HG02943 (cell line): ENCODE measurements around the gene SEMA4D.
A peak's percentile ranks its signal among the peaks of the same experiment; 100 is the strongest.

ENCODE experiments used
- ATAC-seq: cut with Tn5 transposase; IDR thresholded peaks from one replicate; pipeline ENCODE4 v1.9.1; 2021; ENCODE audit warnings: mild to moderate bottlenecking, low read depth, moderate library complexity; ENCODE audit not compliant: unreplicated experiment

The SEMA4D gene

DNA sequence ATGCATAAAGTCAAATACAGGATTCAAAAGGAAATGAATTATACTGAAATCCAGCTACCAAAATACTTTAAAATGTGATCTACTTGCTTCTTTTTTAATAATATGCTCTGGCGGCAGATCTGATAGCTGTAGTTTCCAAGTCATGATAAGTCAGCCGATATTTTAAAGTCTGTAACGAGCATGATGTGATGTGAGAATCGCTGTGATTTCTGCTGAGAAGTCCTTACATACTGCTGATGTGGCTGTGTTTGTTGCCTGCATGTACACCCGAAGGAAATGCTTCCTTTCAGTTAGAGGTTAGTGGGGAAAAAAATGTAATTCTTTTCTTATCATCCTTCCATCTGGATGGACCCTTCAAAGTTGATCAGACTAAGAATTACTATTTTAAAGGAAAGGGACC lies 4.8 kb upstream of the SEMA4D start:
- ATAC-seq = no peak

DNA sequence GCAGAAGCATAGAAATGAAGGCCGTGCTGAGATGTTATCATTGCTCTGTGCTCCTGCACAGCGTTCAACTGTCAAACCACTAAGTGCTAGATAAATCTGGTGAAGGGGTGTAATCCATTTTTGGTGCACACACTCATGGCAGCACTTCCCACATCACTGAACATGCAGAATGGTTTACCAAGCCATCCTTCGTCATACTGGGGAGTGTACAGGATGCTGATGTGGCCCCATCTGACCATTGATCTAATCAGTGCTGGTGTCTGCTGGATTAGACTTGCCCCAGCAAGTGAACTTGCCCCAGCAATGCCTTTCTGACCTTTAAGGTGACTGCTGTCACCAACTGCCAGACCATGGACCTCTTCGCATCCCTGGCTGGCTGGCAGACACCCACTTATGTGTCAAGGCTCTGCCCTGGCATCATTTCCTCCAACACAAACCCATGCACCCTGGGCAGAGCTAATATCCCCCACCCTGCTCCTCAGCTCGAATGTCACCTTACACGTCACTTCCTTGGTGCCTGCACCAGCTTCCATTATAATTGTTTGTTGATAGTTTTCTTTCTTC lies 4.2 kb upstream of the SEMA4D start:
- no peak for ATAC-seq

DNA sequence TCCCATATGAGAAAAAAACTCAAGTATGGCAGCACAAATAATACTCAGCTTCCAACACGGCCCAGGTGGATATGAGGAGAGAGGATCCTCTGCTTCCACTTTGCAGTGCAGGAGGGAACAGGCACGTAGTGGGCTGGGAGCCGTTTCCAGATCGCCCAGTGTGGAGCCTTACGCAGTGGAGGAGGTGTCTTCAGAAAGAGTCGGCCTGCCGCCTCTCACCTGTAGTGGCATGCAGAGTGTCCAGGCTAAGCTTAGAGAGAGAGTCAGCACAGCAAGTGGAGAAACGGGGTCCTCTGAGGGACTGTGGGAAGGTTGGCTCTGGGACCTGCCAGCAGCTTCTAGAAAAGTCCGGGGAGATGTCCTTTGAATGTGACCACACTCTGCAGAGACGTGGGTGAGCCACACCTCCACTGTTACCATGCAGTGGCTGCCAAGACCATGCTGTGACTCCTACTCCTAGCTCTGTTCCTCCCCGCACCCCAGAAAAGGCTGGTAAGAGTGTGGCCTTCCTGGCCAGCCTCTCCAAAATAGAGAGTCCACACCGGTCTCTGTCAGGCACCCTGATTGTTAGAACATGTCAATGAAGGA lies 3.5 kb upstream of the SEMA4D start:
- ATAC-seq = no peak

DNA sequence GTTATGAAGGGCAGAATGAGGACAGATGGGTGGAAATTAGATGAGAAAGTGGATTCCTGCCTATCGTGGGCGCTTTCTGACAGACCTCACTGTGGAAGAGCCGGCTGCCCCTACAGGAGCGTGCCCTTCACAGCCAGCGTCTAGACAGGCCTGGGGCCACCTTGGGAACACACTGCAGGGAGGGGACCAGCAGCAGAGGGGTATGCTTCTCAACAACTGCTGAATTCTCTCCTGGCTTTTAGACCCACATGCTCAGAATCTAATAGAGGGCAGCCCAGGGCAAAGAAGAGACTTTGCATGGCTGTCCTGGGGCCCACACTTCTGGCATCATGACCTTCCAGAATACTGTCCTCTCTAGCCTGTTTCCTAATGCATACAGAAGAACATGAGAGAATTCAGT lies 2.1 kb upstream of the SEMA4D start:
- ATAC-seq = no peak

DNA sequence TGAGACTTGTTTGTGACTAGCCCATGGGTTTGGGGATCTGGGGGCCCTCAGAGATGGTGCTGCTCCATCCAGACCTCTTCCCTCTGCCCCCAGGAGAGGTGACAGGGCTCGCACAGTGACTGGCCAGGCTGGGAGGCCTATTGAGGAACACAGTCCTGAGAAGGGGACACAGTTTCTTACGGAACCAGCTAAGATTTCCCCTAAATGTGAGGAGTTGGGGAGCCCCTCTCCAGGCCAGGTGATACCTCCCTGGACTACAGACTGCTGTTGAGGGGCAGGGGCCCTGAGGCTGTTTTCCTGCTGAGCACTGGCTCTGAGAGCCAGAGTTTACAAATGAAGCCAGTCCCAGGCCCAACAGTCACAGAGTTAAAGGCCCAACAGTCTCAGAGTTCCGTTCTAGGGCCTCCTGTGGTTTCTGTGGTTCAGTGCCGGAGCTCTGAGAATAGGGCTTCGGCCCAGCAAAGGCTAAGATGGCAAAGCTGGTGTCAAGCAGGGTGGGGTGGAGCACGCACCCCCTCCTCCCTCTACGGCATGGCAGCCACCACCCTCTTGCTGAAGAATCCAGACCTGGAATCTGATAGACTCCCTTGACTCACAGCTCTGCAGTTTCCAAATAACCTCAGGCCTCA lies 1.1 kb upstream of the SEMA4D start:
- peak; percentile 39 for ATAC-seq

DNA sequence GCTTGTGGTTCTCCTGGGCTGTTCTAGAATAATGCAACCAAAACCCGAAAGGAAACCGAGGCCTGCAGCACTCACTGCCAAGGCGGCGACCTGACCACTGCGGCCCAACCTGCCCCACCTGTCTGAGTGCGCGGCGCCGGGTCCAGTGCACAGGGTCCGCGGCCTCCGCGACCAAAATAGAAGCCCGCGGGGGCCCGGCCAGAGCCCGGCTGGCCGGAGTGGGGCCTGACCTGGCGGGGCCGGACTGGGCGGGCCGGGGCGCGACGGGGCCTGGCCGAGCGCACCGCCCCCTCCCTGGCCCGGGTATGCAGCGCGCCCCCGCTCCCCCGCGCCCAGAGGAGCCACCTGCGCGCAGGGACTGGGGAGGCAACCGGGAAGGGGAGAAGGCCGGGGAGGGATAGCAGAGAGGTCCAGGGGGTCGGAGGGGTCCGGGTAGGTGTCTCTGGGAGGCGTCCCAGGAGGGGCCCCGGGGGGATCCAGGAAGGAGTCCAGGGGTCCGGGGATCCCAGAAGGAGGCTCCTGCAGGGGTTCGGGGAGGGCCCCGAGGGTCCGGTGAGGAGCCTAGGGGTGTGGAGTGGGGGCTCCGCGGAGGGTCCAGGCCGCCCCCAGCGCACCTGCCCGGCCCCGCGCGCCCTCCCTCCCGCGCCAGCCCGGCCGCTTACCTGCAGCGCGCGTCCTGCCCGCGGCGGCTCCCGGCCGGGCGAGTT lies 503 bp downstream of the SEMA4D start:
- ATAC-seq = no peak

DNA sequence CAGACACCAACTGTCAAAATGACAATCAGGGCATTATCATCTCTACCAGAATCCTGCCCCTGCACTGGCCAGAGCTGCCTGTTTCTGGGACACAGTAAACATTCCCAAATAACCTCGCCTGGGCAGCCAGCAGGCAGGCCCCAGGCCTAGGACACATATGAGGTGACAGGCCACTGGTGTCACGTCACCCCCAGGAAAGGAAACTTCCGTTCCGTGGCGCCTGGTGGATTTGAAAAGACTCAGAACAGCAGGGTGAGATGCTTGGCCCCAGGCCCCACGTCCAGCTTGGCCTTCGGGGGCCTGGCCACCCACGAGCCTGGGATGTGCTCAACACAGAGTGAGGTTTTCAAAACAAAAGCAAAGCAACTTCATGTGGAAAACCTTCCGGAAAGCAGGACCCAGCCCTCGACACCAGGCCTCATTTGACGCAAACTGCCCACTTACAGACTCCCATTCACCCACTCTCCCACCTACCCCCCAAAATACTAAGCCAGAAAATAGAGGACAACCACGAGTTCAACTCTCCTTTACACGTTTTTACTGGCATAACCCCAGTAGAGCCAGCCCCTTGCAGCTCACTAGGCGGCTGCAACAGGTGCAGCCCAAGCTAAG lies 1.2 kb downstream of the SEMA4D start:
- no peak for ATAC-seq

DNA sequence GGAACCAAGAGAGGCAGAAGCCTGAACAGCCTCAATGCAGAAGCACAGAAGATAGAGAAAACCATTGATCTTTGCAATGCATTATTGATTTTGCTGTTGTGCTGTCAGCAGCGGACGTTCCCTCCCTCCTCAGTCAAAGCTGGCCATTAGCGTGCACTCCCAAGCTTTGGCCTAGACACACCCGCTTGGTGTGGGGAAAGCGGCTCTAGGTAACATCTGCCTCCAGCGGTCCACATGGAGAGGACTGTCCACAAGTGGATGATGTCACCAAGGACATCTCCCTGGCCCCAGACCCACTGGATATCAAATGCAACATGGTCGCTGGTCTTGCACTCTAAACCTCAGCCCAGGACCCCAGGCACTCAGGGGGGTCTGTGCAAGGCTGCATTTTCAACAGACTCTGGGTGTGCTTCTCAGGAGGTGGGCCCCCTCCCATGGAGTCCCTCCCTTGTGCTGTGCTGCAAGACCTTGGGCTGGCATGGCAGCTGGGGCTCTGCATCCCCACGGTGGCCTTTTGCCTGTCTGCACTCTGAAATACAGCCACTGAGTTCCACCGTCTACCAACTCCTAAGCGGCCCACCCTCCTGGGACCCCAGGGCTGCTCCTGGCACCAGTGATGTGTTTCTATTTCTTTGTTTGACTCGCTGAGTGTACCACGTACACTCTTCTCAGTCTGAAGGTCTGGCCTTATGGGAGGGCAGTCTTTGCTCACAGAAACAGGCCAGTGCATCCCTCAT lies 1.9 kb downstream of the SEMA4D start:
- no peak for ATAC-seq

DNA sequence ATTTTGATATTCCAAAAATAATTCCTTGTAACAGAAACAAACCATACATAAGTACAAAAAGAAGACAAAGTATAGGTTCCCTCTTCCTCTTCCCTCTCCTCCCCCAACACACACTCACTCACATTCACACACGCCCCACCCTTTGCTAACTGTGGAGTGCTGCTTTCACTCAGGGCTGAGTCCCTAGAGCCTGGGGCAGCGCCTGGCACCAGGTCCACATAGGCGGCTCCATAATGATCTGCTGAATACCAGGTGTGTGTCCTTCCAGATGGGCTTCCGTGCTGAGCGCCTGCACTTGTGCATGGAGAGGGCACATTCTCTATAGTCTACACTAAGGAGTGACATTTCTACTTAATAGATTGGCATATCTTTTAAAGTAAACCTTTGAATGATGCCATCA lies 3.7 kb downstream of the SEMA4D start:
- ATAC-seq = no peak

DNA sequence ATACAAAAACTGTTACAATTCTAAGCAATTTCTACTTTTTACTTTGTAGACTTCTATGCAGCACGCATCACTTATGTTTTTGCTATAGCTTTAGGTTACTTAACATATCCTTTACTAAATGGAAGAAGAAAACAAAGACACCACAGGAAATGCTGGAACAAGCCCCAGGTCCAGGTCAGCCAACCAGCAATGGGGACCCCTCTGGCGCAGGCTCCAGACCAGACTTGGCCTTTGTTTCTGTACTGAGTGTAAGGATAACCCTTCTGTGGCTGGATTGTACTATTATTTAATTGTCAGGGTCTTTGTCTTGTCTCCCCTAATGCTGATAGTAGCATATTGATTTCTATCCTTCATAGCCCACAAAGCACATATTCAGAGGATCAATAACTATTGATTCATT lies 4.2 kb downstream of the SEMA4D start:
- no peak for ATAC-seq

DNA sequence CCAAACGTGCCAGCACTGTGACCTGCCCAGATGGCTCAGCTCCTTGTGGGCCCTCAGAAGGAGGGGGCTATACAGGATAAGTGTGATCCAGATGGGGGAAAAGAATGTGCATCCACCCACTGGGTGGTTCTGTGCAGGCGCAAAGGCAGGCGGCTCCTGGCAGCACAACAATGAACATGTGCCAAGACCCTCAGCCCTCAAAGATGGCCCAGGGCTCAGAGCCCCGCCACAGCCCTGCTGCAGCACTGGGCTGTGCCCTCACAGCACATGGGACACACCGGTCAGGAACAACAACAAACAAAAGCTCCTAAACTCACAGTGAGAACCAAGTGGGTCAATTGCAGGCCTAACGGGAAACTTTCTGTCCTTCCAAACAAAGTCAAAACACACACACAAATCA lies 4.7 kb downstream of the SEMA4D start:
- no peak for ATAC-seq

DNA sequence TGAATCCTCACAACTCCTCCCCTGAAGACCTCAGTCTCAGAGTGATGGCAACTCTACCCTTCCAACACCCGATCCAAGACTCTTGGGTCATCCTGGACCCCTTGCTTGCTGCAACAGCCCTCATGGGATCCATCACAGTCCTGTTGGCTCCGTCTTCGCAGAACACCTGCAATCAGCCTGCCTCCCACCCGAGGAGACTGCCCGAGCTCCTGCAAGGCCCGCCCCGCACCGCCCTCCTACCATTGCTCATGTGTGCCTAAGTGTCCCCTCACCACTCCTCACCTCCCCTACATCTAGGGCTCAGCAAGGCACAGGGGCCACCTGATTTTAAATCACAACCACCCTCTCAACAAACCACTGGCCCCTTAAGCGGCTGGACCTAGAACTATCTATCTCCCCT lies 5.3 kb downstream of the SEMA4D start:
- no peak for ATAC-seq

DNA sequence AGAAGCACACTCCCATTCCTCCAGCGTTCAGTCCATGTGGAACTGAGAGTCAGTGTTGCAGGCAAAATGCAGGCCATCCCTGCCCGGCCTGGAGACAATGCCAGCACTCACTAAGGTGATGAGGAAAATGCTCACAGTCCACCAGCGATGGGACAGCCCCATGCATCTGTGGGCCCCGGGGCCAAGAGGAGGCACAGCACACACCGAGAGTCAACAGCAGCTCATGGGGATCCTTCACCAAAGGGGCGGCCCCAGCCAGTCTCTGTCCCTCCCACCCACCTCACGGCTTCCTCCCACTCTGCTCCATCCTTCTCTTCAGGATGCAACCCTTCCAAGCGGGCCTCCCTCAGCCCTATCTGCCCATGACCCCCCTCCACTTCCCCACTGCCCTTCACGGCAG lies 6.2 kb downstream of the SEMA4D start:
- no peak for ATAC-seq

DNA sequence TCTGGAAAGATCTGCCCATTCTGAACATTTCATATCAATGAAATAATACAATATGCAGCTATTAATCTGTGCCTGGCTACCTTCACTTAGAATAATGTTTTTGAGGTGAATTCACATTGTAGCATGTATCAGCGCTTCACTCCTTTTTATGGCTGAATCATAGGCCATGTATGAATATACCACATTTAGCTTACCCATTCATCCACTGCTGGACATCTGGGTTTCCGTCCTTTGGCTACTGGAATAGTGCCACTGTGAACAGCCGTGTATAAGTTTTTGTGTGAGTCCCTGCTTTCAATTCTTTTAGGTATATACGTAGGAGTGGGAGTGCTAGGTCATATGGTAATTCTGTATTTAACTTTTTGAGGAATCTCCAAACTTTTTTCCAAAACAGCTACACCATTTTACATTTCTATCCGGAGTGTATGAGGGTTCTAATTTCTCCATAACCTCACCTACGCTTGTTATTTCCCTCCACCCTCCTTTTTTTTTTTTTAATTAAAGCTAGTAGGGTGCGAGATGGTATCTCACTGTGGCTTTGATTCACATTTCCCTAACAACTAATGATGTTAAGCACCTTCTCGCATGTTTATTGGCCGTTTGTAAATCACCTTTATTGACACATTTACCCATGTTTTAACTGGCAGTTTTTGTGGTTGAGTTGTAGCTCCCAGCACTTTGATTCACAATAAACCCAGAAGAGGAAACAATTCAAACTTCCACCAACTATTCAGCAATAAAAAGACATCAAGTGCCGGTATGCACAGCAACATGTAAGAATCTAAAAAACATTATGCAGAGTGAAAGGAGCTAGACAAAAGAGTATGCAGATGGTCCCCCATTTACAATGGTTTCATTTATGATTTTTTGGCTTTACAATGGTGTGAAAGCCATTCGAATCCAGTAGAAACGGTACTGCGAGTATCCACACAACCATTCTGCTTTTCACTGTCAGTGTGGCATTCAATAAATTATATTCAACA lies 8.1 kb downstream of the SEMA4D start:
- no peak for ATAC-seq

DNA sequence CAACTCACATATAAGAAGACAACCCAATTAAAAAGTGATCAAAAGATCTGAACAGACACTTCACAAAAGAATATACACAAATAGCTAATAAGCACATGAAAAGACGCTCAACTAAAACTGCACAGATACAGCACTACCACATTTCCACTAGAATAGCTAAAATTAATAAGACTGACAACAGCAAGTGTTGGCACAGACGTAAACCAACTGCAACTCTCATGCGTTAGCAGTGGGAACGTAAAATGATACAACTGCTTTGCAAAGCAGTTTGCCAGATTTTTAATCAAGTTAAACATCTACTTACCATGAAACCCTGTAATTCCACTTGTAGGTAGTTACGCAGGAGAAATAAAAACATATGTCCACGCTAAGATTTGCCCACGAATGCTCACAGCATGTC lies 9.0 kb downstream of the SEMA4D start:
- no peak for ATAC-seq

DNA sequence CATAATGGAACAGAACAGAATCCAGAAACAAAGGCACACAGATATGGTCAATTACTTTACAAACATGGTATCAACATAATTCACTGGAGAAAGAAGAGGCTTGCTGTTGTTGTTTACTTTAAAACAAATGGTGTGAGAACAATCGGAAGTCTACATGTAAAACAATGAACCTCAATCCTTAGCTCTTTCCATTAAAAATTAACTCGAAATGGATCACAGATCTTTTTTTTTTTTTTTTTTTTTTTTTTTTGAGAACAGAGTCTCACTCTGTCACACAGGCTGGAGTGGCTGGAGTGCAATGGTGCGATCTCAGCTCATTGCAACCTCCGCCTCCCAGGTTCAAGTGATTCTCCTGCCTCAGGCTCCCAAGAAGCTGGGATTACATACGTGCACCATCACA lies 9.8 kb downstream of the SEMA4D start:
- ATAC-seq = no peak

DNA sequence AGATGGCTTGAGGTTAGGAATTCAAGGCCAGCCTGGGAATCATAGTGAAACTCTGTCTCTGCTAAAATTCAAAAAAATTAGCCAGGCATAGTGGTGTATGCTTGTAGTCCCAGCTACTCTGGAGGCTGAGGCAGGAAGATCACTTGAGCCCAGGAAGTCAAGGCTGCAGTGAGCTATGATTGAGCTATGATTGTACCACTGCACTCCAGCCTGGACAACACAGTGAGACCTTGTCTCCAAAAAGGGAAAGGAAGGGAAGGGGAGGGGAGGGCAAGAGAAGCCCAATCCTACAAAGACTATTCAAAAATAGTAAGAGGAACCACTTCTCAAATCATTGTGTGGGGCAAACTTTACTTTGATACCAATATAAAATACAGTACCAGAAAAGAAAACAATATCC lies 11.2 kb downstream of the SEMA4D start:
- ATAC-seq = no peak

DNA sequence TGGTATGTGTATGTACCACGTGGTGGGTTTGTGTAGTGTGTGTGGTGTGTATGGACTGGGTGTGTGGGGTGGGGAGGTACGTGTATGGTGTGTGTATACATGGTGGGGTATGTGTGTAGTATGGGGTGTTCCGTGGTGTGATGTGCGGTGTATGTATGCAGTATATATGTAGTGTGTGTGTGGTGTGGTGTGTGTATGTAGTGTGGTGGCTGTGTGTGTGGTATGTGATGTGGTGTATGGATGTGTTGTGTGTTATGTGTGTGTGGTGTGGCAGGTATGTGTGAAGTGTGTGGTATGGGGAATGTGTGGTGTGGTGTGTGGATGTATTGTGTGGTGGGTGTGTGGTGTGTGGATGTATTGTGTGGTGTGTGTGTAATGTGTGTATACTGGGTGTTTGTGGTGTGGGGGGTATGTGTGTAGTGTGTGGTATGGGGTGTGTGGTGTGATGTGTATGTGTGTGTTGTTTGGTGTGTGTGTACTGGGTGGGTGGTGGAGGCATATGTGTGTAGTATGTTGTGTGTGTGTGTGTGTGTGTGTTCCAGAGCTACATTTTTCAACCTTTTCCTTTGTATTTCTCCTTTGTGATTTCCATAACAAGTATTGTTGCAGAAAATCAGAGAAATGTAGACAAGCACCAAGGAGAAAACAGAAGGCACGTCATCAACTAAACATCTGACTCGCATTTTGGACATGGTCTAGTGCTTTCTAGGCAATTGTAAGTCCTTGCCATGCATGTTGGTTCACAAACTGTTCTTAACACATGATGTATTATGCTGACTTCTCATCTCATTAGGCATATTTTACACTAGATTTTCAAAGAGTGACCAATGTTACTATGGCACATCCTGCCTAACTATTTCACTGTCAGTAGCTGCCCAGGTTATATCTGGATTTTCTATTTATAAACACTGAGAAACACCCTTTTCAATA lies 13.2 kb downstream of the SEMA4D start:
- peak; percentile 12 for ATAC-seq
